Measurements from ENCODE around the gene SFTA2. TPM values are rescaled to one million over a fixed set of nuclear protein-coding genes. Genes with fewer than 3 reads are reported as not detected.

The SFTA2 gene
- total and polyA plus RNA-seq, 2 donors (not counting 1 experiment from before 2014, with no cell fraction given) = not detected

DNA sequence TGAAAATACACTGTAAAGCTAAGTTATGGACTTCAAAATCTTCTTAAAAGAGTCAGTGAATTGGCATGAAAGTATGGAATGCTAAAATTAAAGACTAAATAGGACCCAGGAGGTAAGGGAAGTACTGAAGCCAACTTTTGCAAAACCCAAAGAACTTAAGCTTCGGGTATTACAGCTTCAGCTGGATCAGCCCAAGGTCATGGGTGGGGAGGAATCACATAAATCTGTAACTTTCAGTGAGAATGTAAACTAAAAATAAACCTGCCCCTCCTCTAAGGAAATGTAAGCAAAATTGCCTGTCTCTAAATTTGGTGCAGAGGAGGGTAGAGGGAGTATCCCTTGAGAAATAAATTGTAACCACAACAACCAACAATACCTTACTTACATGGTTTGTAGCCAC, 47.2 kb upstream of the SFTA2 start:
- TF ChIP-seq CTCF (IDR thresholded peaks at IDR 0.05) (no peak), EZH2 (IDR thresholded peaks at IDR 0.05; ENCODE audit: borderline replicate concordance, insufficient read depth, low read depth, low read length, poor library complexity, severe bottlenecking) (no peak)
- no peak overlapping the region for H3K27ac ChIP-seq (ENCODE audit: low read length in 2 of 2)
- H3K9me3 ChIP-seq (ENCODE audit: control extremely low read depth in 1 of 3, control insufficient read depth in 2 of 3, insufficient read depth in 1 of 3, low read length in 2 of 3) = no peaks in the 10 kb centered on the region
- H3K9ac ChIP-seq (ENCODE audit: low read length) = no peak overlapping the region
- ATAC-seq (ENCODE audit: low read depth) (no peak), DNase-seq (no peak)
- ChIA-PET POLR2A (no interaction called here), CTCF (no interaction called here)
- peaks cover 0 to 22% (median 6%) of the 10 kb centered on the region in 4 experiments for H3K27me3 ChIP-seq (replicated peaks in 1 of 4; ENCODE audit: control extremely low read depth in 1 of 4, control insufficient read depth in 3 of 4, insufficient read depth in 4 of 4, low read length in 3 of 4)
- Mint-ChIP-seq H3K27ac (no peak overlapping the region), H3K27me3 (peaks cover 42% of the 10 kb centered on the region), H3K4me1 (peaks cover 7% of the 10 kb centered on the region), H3K4me3 (no peak overlapping the region), H3K9me3 (ENCODE audit: insufficient read depth) (no peaks in the 10 kb centered on the region)
- H3K79me2 ChIP-seq (ENCODE audit: control insufficient read depth, insufficient read depth, low read length) = no peaks in the 10 kb centered on the region
- H3K4me1 ChIP-seq (ENCODE audit: control insufficient read depth in 2 of 2, insufficient read depth in 2 of 2, low read length in 2 of 2) = peaks cover 0 to 6% of the 10 kb centered on the region in 2 donors
- H4K20me1 ChIP-seq (ENCODE audit: control insufficient read depth, insufficient read depth, low read length, poor library complexity, severe bottlenecking) = no peaks in the 10 kb centered on the region
- intact Hi-C loops (cut with micrococcal nuclease) = no loop called here
- no peak overlapping the region for H3K4me3 ChIP-seq (ENCODE audit: control extremely low read depth in 1 of 5, extremely low read depth in 1 of 5, insufficient read depth in 1 of 5, low read depth in 2 of 5, low read length in 4 of 5)
- no peak overlapping the region for H2AFZ ChIP-seq (ENCODE audit: insufficient read depth, low read depth, low read length, poor library complexity, severe bottlenecking)
- H3K36me3 ChIP-seq (replicated peaks in 1 of 2; ENCODE audit: control extremely low read depth in 1 of 2, control insufficient read depth in 1 of 2, extremely low read depth in 1 of 2, insufficient read depth in 2 of 2, low read length in 1 of 2) = no peaks in the 10 kb centered on the region
- no peak overlapping the region for H3K4me2 ChIP-seq (replicated peaks; ENCODE audit: low read depth, low read length, poor library complexity, severe bottlenecking)
- WGBS (ENCODE audit: insufficient coverage) = no CpG with 5 or more reads among the region's 1 CpG

GRCh38 chr6:30974490-30975252, 42.7 kb upstream of the SFTA2 start:
- Histone ChIP-seq H3K4me3 (ENCODE audit: control extremely low read depth in 1 of 5, extremely low read depth in 1 of 5, insufficient read depth in 1 of 5, low read depth in 2 of 5, low read length in 4 of 5) (no peak overlapping the region), H4K20me1 (ENCODE audit: control insufficient read depth, insufficient read depth, low read length, poor library complexity, severe bottlenecking) (no peaks in the 10 kb centered on the region), H2AFZ (ENCODE audit: insufficient read depth, low read depth, low read length, poor library complexity, severe bottlenecking) (no peak overlapping the region), H3K36me3 (replicated peaks in 1 of 2; ENCODE audit: control extremely low read depth in 1 of 2, control insufficient read depth in 1 of 2, extremely low read depth in 1 of 2, insufficient read depth in 2 of 2, low read length in 1 of 2) (no peaks in the 10 kb centered on the region), H3K27me3 (replicated peaks in 1 of 4; ENCODE audit: control extremely low read depth in 1 of 4, control insufficient read depth in 3 of 4, insufficient read depth in 4 of 4, low read length in 3 of 4) (peaks cover 0 to 9% (median 5%) of the 10 kb centered on the region in 4 experiments), H3K27ac (ENCODE audit: low read length in 2 of 2) (no peak overlapping the region), H3K79me2 (ENCODE audit: control insufficient read depth, insufficient read depth, low read length) (no peaks in the 10 kb centered on the region), H3K4me1 (ENCODE audit: control insufficient read depth in 2 of 2, insufficient read depth in 2 of 2, low read length in 2 of 2) (peaks cover 0 to 6% of the 10 kb centered on the region in 2 donors), H3K4me2 (replicated peaks; ENCODE audit: low read depth, low read length, poor library complexity, severe bottlenecking) (no peak overlapping the region), H3K9me3 (ENCODE audit: control extremely low read depth in 1 of 3, control insufficient read depth in 2 of 3, insufficient read depth in 1 of 3, low read length in 2 of 3) (no peaks in the 10 kb centered on the region), H3K9ac (ENCODE audit: low read length) (no peak overlapping the region)
- H3K27ac Mint-ChIP-seq = no peak overlapping the region
- TF ChIP-seq EZH2 (IDR thresholded peaks at IDR 0.05; ENCODE audit: borderline replicate concordance, insufficient read depth, low read depth, low read length, poor library complexity, severe bottlenecking) (no peak), CTCF (IDR thresholded peaks at IDR 0.05) (no peak)
- ChIA-PET POLR2A (no interaction called here), CTCF (interaction anchor here (0.7 kb wide), 1 partner anchor 96 kb away, joined by 3 read pairs; no protein-coding TSS in a partner anchor)
- DNase-seq (no peak), ATAC-seq (ENCODE audit: low read depth) (no peak)
- intact Hi-C loops (cut with micrococcal nuclease) = no loop called here
- no peak overlapping the region for H3K4me3 Mint-ChIP-seq
- H3K9me3 Mint-ChIP-seq (ENCODE audit: insufficient read depth) = no peaks in the 10 kb centered on the region
- peaks cover 32% of the 10 kb centered on the region for H3K27me3 Mint-ChIP-seq
- WGBS (ENCODE audit: insufficient coverage) = 80% methylated on average over 1 of the region's 4 CpGs
- H3K4me1 Mint-ChIP-seq = peaks cover 7% of the 10 kb centered on the region

Data from B cell (primary cell).